GM19438 (cell line): Measurements from ENCODE around the gene CDC42BPA.
"Not testable (repeated sequence)": the region's sequence is repeated elsewhere in the genome, so short reads cannot be mapped to it uniquely, and the experiment has no call there.

Experiments used
- ATAC-seq: cut with Tn5 transposase; IDR thresholded peaks from one replicate; pipeline ENCODE4 v1.9.1; 2021; ENCODE audit warnings: low read depth; ENCODE audit not compliant: unreplicated experiment

The CDC42BPA gene, protein sequence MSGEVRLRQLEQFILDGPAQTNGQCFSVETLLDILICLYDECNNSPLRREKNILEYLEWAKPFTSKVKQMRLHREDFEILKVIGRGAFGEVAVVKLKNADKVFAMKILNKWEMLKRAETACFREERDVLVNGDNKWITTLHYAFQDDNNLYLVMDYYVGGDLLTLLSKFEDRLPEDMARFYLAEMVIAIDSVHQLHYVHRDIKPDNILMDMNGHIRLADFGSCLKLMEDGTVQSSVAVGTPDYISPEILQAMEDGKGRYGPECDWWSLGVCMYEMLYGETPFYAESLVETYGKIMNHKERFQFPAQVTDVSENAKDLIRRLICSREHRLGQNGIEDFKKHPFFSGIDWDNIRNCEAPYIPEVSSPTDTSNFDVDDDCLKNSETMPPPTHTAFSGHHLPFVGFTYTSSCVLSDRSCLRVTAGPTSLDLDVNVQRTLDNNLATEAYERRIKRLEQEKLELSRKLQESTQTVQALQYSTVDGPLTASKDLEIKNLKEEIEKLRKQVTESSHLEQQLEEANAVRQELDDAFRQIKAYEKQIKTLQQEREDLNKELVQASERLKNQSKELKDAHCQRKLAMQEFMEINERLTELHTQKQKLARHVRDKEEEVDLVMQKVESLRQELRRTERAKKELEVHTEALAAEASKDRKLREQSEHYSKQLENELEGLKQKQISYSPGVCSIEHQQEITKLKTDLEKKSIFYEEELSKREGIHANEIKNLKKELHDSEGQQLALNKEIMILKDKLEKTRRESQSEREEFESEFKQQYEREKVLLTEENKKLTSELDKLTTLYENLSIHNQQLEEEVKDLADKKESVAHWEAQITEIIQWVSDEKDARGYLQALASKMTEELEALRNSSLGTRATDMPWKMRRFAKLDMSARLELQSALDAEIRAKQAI (N-terminal part only)

GRCh38 chr1:227318016-227318852 is at the start of gene CDC42BPA:
Gene CDC42BPA (minus strand): TSS chr1:227318492. CDS start chr1:227317182, 1,310 bp downstream.
- ATAC-seq, result peak; percentile 40

GRCh38 chr1:227368009-227368408 is 49.7 kb upstream of the CDC42BPA start:
- no peak for ATAC-seq

DNA sequence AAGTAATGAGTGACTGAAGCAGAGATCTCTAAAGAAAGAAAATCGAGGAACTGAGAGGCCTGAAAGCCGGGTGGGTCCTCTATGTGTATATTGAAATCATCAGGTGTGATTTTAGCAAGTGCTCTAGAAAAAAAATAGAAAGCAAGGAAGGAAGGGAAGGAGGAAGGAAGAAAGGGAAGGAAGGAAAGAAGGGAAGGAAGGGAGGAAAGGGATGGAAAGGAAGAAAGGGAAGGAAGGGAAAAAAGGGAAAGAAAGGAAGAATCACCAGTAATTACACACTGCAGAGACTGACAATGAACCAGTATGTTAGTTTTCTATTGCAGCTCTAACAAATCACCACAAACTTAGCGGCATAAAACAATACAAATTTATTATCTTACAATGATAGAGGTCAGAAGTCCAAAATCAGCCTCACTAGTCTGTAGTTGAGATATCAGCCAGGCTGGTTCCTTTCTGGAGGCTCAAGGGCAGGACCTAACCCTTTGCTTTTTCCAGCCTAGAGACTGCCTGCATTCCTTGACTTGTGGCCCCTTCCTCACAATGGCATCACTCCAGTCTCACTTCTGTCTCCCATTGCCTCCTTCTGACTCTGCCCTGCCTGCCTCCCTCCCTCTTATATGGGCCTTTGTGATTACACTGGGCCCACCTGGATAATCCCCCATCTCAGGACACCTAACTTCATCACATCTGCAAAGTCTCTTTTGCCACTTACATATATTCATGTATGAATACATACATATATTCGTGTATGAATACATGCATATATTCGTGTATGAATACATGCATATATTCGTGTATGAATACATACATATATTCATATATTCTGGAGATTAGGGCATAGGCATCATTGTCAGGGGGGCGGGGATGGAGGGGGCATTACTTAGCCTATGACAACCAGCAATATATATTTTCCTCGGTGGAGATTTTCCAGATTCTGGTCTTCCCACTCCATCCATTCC is 47.5 kb upstream of the CDC42BPA start:
- ATAC-seq, result no peak

- ATAC-seq, result no peak
These were observed 46.4 kb upstream of the CDC42BPA start for GRCh38 chr1:227364657-227365056.

DNA sequence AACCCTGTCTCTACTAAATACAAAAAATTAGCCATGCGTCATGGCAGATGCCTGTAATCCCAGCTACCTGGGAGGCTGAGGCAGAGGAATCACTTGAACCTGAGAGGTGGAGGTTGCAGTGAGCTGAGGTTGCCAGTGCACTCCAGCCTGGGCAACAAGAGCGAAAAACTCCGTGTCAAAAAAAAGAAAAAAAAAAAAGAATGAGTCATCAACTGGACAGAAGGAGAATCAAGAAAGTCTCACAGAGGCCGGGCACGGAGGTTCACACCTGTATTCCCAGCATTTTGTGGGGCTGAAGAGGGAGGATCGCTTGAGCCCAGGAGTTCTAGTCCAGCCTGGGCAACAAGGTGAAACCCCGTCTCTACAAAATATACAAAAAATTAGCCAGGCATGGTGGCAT is 45.5 kb upstream of the CDC42BPA start:
- no peak for ATAC-seq

- no peak for ATAC-seq
These were observed 43.7 kb upstream of the CDC42BPA start for GRCh38 chr1:227362039-227362438.

DNA sequence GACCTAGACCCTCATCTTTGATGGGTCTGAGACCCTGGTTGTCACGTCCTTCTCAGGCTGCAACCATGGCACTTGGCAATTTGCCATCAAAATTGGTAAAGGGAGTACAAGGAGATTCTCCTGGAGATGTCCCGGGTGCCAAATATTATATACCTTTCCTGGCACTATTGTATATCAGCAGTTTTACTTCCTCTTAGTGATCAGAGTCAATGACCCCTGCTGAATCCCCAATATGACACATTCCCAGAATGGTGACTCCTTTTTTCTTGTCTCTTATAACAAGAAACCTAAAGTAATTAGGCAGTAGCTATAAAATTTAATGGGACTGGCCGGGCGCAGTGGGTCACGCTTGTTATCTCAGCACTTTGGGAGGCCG is 39.6 kb upstream of the CDC42BPA start:
- no peak for ATAC-seq

- no peak for ATAC-seq
These were observed 39.1 kb upstream of the CDC42BPA start for GRCh38 chr1:227357171-227357926.

GRCh38 chr1:227356620-227357146 is 38.4 kb upstream of the CDC42BPA start:
- no peak for ATAC-seq

DNA sequence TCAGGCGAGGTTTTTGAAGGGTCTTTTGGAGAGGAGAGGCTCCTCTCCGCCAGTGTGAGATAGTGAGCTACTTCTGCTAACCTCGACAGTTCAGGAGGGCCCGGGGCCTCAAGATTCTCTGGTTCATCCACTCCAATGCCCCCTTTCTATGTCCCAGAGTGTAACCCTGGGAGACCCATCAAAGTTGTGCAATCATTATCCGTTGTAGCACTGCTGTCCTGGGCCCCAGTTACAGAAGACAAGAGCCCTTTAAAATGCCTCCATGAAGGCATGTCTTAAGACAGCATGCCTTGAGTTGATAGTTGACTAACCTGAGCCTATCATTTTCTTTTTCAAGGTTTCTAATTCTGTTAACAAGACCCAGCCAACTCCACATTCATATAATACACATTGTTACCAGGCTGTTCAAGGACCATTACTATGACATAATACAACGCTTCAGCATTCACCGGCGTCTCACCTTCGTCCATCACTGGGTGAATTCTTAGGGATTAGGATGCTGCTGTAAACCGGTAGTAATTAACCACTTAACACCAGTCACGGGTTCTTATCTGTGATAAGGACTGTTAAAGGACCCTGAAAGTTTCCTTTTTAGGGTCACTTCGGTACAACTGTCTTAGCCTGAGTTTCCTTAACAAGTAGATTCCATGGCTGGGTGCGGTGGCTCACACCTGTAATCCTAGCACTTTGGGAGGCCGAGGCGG is 37.4 kb upstream of the CDC42BPA start:
- ATAC-seq, result no peak

GRCh38 chr1:227353186-227353585 is 34.9 kb upstream of the CDC42BPA start:
- ATAC-seq, result no peak

DNA sequence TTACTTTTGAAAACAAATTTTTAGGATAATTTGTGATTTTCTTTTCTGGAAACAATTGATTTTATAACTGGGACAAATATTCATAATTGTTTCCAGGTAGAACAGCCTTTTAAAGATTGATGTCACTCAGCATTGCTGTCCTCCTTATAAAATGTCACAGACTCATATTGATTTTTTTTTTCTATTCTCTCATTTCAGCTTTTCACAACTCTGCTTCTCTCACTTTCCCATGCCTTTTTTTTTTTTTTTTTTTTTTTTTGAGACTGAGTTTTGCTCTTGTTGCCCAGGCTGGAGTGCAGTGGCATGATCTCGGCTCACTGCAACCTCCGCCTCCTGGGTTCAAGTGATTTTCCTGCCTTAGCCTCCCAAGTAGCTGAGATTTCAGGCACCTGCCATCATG is 33.9 kb upstream of the CDC42BPA start:
- not testable (repeated sequence) for ATAC-seq

GRCh38 chr1:227351443-227351842 is 33.2 kb upstream of the CDC42BPA start:
- ATAC-seq, result no peak

- no peak for ATAC-seq
These were observed 31.7 kb upstream of the CDC42BPA start for GRCh38 chr1:227349967-227350366.

DNA sequence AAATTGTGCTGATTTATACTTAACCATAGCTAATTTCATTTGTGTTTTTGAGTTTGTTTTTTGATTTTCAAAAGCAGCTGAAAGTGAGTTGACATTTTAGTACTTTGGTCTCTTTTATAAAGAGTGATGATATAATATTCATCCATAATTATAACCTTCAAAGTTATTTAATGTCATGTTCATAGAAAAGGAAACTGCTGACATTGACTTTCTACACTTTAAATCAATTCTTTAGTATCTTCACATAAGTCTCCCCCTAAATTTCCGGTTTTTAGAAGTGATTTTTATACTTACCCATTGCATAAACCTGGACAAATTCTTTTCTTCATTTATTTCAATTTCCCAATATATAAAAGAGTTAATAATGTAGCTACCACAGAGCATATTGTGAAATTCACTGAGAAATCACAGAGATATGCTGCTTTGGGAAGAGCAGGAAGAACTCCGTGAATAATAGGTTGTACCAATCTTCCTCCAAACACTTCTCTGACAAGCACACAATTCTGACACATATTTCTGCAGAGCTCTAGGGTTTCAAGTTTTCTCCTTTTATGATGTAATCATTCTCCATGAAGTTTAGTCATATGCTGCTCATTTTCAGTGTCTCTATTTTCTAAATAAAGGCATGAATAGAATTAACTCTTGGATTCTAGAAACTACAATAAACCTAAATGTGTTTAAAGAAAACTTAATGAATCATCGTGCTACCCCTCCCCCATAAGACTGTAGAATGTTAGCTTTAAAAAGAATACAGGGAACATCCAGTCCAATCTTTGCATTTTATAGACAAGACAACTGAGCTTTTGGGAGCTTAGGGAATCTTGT is 25.6 kb upstream of the CDC42BPA start:
- ATAC-seq, result no peak

GRCh38 chr1:227343206-227343605 is 24.9 kb upstream of the CDC42BPA start:
- no peak for ATAC-seq
